HEK293 (cell line): ENCODE results near the gene DENND4B.

Experiments used
- BCL11A ChIP-seq: fragments of 450-650 bp; formaldehyde crosslinking; IDR thresholded peaks from 2 replicates; pipeline ENCODE4 v1.5.1; 2016; ENCODE audit warnings: low read depth, missing biosample characterization, missing genetic modification characterization
- PATZ1 ChIP-seq: fragments of 450-650 bp; formaldehyde crosslinking; IDR thresholded peaks from 2 replicates; pipeline ENCODE4 v1.5.1; 2016; ENCODE audit warnings: missing biosample characterization, missing genetic modification characterization
- PRDM10 ChIP-seq: fragments of 450-650 bp; formaldehyde crosslinking; IDR thresholded peaks from 2 replicates; pipeline ENCODE4 v1.5.1; 2016; ENCODE audit warnings: missing biosample characterization, missing genetic modification characterization
- PRDM2 ChIP-seq: fragments of 450-650 bp; formaldehyde crosslinking; IDR thresholded peaks from 2 replicates; pipeline ENCODE4 v1.5.1; 2016; ENCODE audit warnings: missing biosample characterization, missing genetic modification characterization, borderline replicate concordance
- SP7 ChIP-seq: fragments of 450-650 bp; formaldehyde crosslinking; IDR thresholded peaks from 2 replicates; pipeline ENCODE4 v1.5.1; 2016; ENCODE audit warnings: missing biosample characterization, missing genetic modification characterization
- ZBTB17 ChIP-seq: fragments of 450-650 bp; formaldehyde crosslinking; IDR thresholded peaks from 2 replicates; pipeline ENCODE4 v1.5.1; 2016; ENCODE audit warnings: missing biosample characterization, missing genetic modification characterization
- ZBTB44 ChIP-seq: fragments of 450-650 bp; IDR thresholded peaks from 2 replicates; pipeline ENCODE4 v1.5.1; 2018; ENCODE audit warnings: missing biosample characterization, mild to moderate bottlenecking, missing genetic modification characterization
- ZBTB49 ChIP-seq: fragments of 450-650 bp; formaldehyde crosslinking; IDR thresholded peaks from 2 replicates; pipeline ENCODE4 v1.5.1; 2016; ENCODE audit warnings: missing biosample characterization, missing genetic modification characterization, low read depth
- ZFP41 ChIP-seq: fragments of 450-650 bp; formaldehyde crosslinking; IDR thresholded peaks from 2 replicates; pipeline ENCODE4 v1.5.1; 2016; ENCODE audit warnings: missing biosample characterization, missing genetic modification characterization, borderline replicate concordance
- ZNF157 ChIP-seq: fragments of 450-650 bp; formaldehyde crosslinking; IDR thresholded peaks from 2 replicates; pipeline ENCODE4 v1.5.1; 2016; ENCODE audit warnings: missing biosample characterization, missing genetic modification characterization
- ZNF398 ChIP-seq: fragments of 450-650 bp; formaldehyde crosslinking; IDR thresholded peaks from 2 replicates; pipeline ENCODE4 v1.5.1; 2017; ENCODE audit warnings: missing biosample characterization, missing genetic modification characterization
- ZNF433 ChIP-seq: fragments of 450-650 bp; formaldehyde crosslinking; IDR thresholded peaks from 2 replicates; pipeline ENCODE4 v1.5.1; 2016; ENCODE audit warnings: missing biosample characterization, missing genetic modification characterization, low read depth
- ZNF558 ChIP-seq: fragments of 450-650 bp; formaldehyde crosslinking; IDR thresholded peaks from 2 replicates; pipeline ENCODE4 v1.5.1; 2016; ENCODE audit warnings: missing biosample characterization, missing genetic modification characterization
- ZNF624 ChIP-seq: fragments of 450-650 bp; formaldehyde crosslinking; IDR thresholded peaks from 2 replicates; pipeline ENCODE4 v1.5.1; 2017; ENCODE audit warnings: missing biosample characterization, missing genetic modification characterization
- ZNF645 ChIP-seq: fragments of 450-650 bp; formaldehyde crosslinking; IDR thresholded peaks from 2 replicates; pipeline ENCODE4; 2016; ENCODE audit warnings: missing biosample characterization, missing genetic modification characterization
- ZNF704 ChIP-seq: fragments of 450-650 bp; formaldehyde crosslinking; IDR thresholded peaks from 2 replicates; pipeline ENCODE4 v1.5.1; 2016; ENCODE audit warnings: missing biosample characterization, missing genetic modification characterization
- ZSCAN5A ChIP-seq: fragments of 450-650 bp; formaldehyde crosslinking; IDR thresholded peaks from 2 replicates; pipeline ENCODE4 v1.5.1; 2016; ENCODE audit warnings: missing biosample characterization, missing genetic modification characterization

DENND4B gene

GRCh38 chr1:153963850-153964331, 17.4 kb upstream of the DENND4B start (continued):
- TF ChIP-seq ZBTB17 (tag by site-specific recombination) (peak; percentile 45), ZFP41 (tag by site-specific recombination) (no peak), ZBTB49 (no peak), ZNF157 (no peak), ZNF398 (tag by site-specific recombination) (peak; percentile 30; the same call in 1 of the 2 replicates), ZSCAN5A (tag by site-specific recombination) (no peak), ZNF704 (no peak), ZBTB44 (no peak), SP7 (tag by site-specific recombination) (no peak), PRDM2 (no peak), PRDM10 (tag by site-specific recombination) (no peak), ZNF433 (tag by site-specific recombination) (no peak), BCL11A (tag by site-specific recombination) (no peak), ZNF624 (tag by site-specific recombination) (no peak), ZNF558 (no peak), ZNF645 (tag by site-specific recombination) (no peak), PATZ1 (tag by site-specific recombination) (peak; percentile 85)
